Measurements from ENCODE around the gene ANGPTL8. TPM values are rescaled to one million over a fixed set of nuclear protein-coding genes. Genes with fewer than 3 reads are reported as not detected.

ANGPTL8 gene
- total RNA-seq, 6 donors from 2014 or later: 5.2 TPM; not detected in 5

GRCh38 chr19:11232555-11232954, 6.9 kb upstream of the ANGPTL8 start:
- H3K27me3 ChIP-seq: no peaks in the 10 kb centered on the region
- H3K4me1 ChIP-seq: no peaks in the 10 kb centered on the region
- TF ChIP-seq POLR2AphosphoS5 (IDR thresholded peaks at IDR 0.05) (no peak), POLR2A (IDR thresholded peaks at IDR 0.05) (no peak), CTCF (IDR thresholded peaks at IDR 0.05) (no peak), EP300 (IDR thresholded peaks at IDR 0.05) (no peak)
- peaks cover 0 to 98% (median 49%) of the 10 kb centered on the region in 4 donors for H3K36me3 ChIP-seq
- peak in 1 of 2 donors; percentile 22 for ATAC-seq (ENCODE audit: low FRiP score in 2 of 2)
- no peak overlapping the region for H3K4me3 ChIP-seq
- no peak overlapping the region for H3K27ac ChIP-seq
- WGBS, 2 donors: 89 to 93% methylated on average over 4 of the region's 4 CpGs
- no peak for DNase-seq
- H3K9me3 ChIP-seq: no peaks in the 10 kb centered on the region

- Histone ChIP-seq H3K27ac (no peak overlapping the region), H3K9me3 (no peaks in the 10 kb centered on the region), H3K4me1 (no peaks in the 10 kb centered on the region), H3K27me3 (no peaks in the 10 kb centered on the region), H3K36me3 (peaks cover 0 to 98% (median 50%) of the 10 kb centered on the region in 4 donors), H3K4me3 (no peak overlapping the region)
- no peak for ATAC-seq (ENCODE audit: low FRiP score in 2 of 2)
- TF ChIP-seq POLR2AphosphoS5 (IDR thresholded peaks at IDR 0.05) (no peak), POLR2A (IDR thresholded peaks at IDR 0.05) (no peak), EP300 (IDR thresholded peaks at IDR 0.05) (no peak), CTCF (IDR thresholded peaks at IDR 0.05) (no peak)
- 90 to 92% methylated on average over 12 to 15 of the region's 15 CpGs for WGBS, 2 donors
- DNase-seq: peak in 1 of 2 donors; percentile 71
These were observed 6.3 kb upstream of the ANGPTL8 start for GRCh38 chr19:11233073-11233472.

- H3K36me3 ChIP-seq: peaks cover 0 to 98% (median 55%) of the 10 kb centered on the region in 4 donors
These were observed 4.8 kb upstream of the ANGPTL8 start for GRCh38 chr19:11234486-11235075.

GRCh38 chr19:11236324-11237301, 2.8 kb upstream of the ANGPTL8 start:
- 91 to 93% methylated on average over 16 to 29 of the region's 31 CpGs for WGBS, 2 donors
- TF ChIP-seq POLR2A (IDR thresholded peaks at IDR 0.05) (no peak), POLR2AphosphoS5 (IDR thresholded peaks at IDR 0.05) (no peak), CTCF (IDR thresholded peaks at IDR 0.05) (no peak), EP300 (IDR thresholded peaks at IDR 0.05) (no peak)
- Histone ChIP-seq H3K27me3 (no peaks in the 10 kb centered on the region), H3K27ac (peak overlapping the region in 3 of 4 donors; percentile 26 to 30 (median 30)), H3K4me1 (no peaks in the 10 kb centered on the region), H3K9me3 (peaks cover 0 to 4% (median 0%) of the 10 kb centered on the region in 4 donors), H3K36me3 (peaks cover 0 to 98% (median 55%) of the 10 kb centered on the region in 4 donors), H3K4me3 (no peak overlapping the region)
- ATAC-seq (ENCODE audit: low FRiP score in 2 of 2) (peak in 1 of 2 donors; percentile 10), DNase-seq (no peak)

More at GRCh38 chr19:11234486-11235075, 4.8 kb upstream of the ANGPTL8 start:
- ATAC-seq (ENCODE audit: low FRiP score in 2 of 2) (no peak), DNase-seq (no peak)
- 83% methylated on average over 5 of the region's 5 CpGs for WGBS, 2 donors
- Histone ChIP-seq H3K27me3 (no peaks in the 10 kb centered on the region), H3K27ac (no peak overlapping the region), H3K9me3 (peaks cover 0 to 4% (median 0%) of the 10 kb centered on the region in 4 donors), H3K4me3 (no peak overlapping the region), H3K4me1 (no peaks in the 10 kb centered on the region)
- no peak for TF ChIP-seq POLR2A (IDR thresholded peaks at IDR 0.05)
- no peak for TF ChIP-seq CTCF (IDR thresholded peaks at IDR 0.05)
- TF ChIP-seq POLR2AphosphoS5 (IDR thresholded peaks at IDR 0.05): no peak
- TF ChIP-seq EP300 (IDR thresholded peaks at IDR 0.05): no peak
